Upper lobe of left lung (tissue), 4 donors: ENCODE results near the gene C15orf39.

Experiments
- EP300 ChIP-seq, 4 donors: sonication (generic); formaldehyde crosslinking; IDR thresholded peaks; one replicate each; pipeline ENCODE4 v1.5.1; 2017; ENCODE audit warnings: antibody characterized with exemption in 4 of 4, control low read depth in 2 of 4
- POLR2A ChIP-seq, 4 donors: fragments of 450-650 bp; IDR thresholded peaks; one replicate each; pipeline ENCODE4 v1.5.1; 2016 to 2017; ENCODE audit warnings: antibody characterized with exemption in 4 of 4, mild to moderate bottlenecking in 2 of 4
- POLR2AphosphoS5 ChIP-seq, 2 donors: sonication (generic); formaldehyde crosslinking; IDR thresholded peaks; one replicate each; pipeline ENCODE4 v1.5.1; 2017; ENCODE audit warnings: antibody characterized with exemption in 2 of 2
- TF ChIP-seq, protein P1 (sequence below), 6 experiments: fragments of 450-650 bp in 4 of 6; fragments of 200-600 bp in 2 of 6; sonication (generic) in 2 of 6; IDR thresholded peaks; one replicate each; pipeline ENCODE4 v1.5.1; 2016 to 2019; ENCODE audit warnings: antibody characterized with exemption in 6 of 6

DNA sequence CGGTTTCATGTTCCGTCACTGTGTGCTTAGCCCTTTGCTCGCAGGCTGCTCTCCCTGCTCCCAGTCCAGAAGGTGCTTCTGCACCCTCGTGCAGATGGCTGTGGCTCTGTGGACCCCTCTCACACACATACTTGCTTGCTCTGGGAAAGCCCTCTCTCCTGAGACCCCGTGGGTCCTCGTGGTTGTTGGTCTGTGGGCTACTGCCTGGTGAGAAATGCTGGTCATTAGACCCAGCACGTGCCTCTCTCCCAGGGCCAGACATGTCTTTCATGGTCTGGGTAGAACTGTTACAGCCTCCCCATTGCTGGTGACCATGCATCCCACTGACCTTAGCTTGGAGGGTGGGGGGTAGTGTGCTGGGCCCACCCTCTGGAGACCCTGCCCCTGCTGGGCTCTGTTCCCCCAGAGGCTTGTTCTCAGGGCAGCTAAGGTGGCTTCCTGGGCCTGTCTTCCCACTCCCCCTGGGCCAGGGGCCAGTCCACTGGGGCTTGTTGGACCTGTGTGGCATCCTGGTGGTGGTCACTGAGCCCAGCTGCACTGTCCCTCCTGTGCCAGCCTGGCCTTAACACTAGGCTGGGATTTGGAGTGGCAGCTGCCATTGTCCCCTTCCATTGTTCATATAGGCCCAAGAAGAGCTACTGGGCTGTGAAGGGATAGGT lies 10.6 kb downstream of the C15orf39 start:
- TF ChIP-seq POLR2A (IDR thresholded peaks at IDR 0.05) (no peak), POLR2AphosphoS5 (IDR thresholded peaks at IDR 0.05) (no peak), EP300 (IDR thresholded peaks at IDR 0.05) (no peak)
- TF ChIP-seq, protein P1, sequence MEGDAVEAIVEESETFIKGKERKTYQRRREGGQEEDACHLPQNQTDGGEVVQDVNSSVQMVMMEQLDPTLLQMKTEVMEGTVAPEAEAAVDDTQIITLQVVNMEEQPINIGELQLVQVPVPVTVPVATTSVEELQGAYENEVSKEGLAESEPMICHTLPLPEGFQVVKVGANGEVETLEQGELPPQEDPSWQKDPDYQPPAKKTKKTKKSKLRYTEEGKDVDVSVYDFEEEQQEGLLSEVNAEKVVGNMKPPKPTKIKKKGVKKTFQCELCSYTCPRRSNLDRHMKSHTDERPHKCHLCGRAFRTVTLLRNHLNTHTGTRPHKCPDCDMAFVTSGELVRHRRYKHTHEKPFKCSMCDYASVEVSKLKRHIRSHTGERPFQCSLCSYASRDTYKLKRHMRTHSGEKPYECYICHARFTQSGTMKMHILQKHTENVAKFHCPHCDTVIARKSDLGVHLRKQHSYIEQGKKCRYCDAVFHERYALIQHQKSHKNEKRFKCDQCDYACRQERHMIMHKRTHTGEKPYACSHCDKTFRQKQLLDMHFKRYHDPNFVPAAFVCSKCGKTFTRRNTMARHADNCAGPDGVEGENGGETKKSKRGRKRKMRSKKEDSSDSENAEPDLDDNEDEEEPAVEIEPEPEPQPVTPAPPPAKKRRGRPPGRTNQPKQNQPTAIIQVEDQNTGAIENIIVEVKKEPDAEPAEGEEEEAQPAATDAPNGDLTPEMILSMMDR (IDR thresholded peaks at IDR 0.05), result no peak
